Caco-2 (cell line): ENCODE results near the gene KRTAP10-4. TPM values are rescaled to one million over a fixed set of nuclear protein-coding genes. Genes with fewer than 3 reads are reported as not detected.

Experiments used
- BruUV-seq: library from RNA; stranded (reverse); fragments of 400-500 nt; replicated peaks from 2 replicates; lab custom pipeline; 2021; lab: Mats Ljungman, UMichigan
- CTCF ChIA-PET: fragments of 300-600 bp; sonication (Branson Sonifier 250); formaldehyde crosslinking; loops from one replicate; lab custom pipeline; 2022; ENCODE audit warnings: antibody characterized with exemption; lab: Charles Lee
- POLR2A ChIA-PET: fragments of 300-600 bp; sonication (Branson Sonifier 250); formaldehyde crosslinking; loops from one replicate; lab custom pipeline; 2022; ENCODE audit warnings: antibody characterized with exemption; lab: Charles Lee
- DNase-seq, 2 experiments: peaks; one replicate each; pipeline versions ENCODE4 v3.0.0 to v3.0.0-alpha.2; 2020 to 2022
- H3K27me3 ChIP-seq: replicated peaks from 2 replicates; pipeline ENCODE4 v1.6.0; 2011; ENCODE audit warnings: low read length; ENCODE audit not compliant: control insufficient read depth, insufficient read depth
- H3K36me3 ChIP-seq: 2 replicates; pipeline ENCODE4 v1.5.1; 2011; ENCODE audit warnings: low read length; ENCODE audit not compliant: control insufficient read depth, insufficient read depth
- H3K4me1 ChIP-seq: fragments of 250-450 bp; sonication (Bioruptor Pico); 2 replicates; pipeline ENCODE4 v1.5.1; 2020; ENCODE audit warnings: mild to moderate bottlenecking
- H3K4me3 ChIP-seq: 2 replicates; pipeline ENCODE4 v1.5.1; 2011; ENCODE audit warnings: low read depth, mild to moderate bottlenecking, control low read depth, low read length
- H3K9me3 ChIP-seq: fragments of 250-450 bp; sonication (Bioruptor Pico); 2 replicates; pipeline ENCODE4 v1.5.1; 2020; ENCODE audit warnings: mild to moderate bottlenecking, moderate library complexity
- H3K27ac Mint-ChIP-seq: one replicate; pipeline ENCODE4 v1.8.0; 2022; ENCODE audit warnings: mixed read lengths; ENCODE audit not compliant: unreplicated experiment
- H3K27me3 Mint-ChIP-seq: one replicate; pipeline ENCODE4 v1.8.0; 2022; ENCODE audit warnings: mixed read lengths; ENCODE audit not compliant: insufficient read depth, unreplicated experiment
- H3K36me3 Mint-ChIP-seq: one replicate; pipeline ENCODE4 v1.8.0; 2022; ENCODE audit warnings: mild to moderate bottlenecking, mixed read lengths; ENCODE audit not compliant: insufficient read depth, unreplicated experiment
- H3K4me1 Mint-ChIP-seq: one replicate; pipeline ENCODE4 v1.8.0; 2022; ENCODE audit warnings: low read depth, mixed read lengths; ENCODE audit not compliant: unreplicated experiment
- H3K4me3 Mint-ChIP-seq: one replicate; pipeline ENCODE4 v1.8.0; 2022; ENCODE audit warnings: mild to moderate bottlenecking, moderate library complexity, mixed read lengths; ENCODE audit not compliant: unreplicated experiment
- H3K9me3 Mint-ChIP-seq: one replicate; pipeline ENCODE4 v1.8.0; 2022; ENCODE audit warnings: mixed read lengths; ENCODE audit not compliant: unreplicated experiment
- CTCF ChIP-seq, 2 experiments: fragments of 200-600 bp in 1 of 2; IDR thresholded peaks; 1 replicate in 1 of 2; 2 replicates in 1 of 2; pipeline versions ENCODE4 v1.5.1 to v1.8.0; 2011 to 2022; ENCODE audit warnings: antibody characterized with exemption in 1 of 2, control low read depth in 1 of 2, inconsistent platforms in 1 of 2, low read depth in 1 of 2, low read length in 1 of 2, mild to moderate bottlenecking in 1 of 2, moderate library complexity in 1 of 2; ENCODE audit not compliant: insufficient read depth in 1 of 2, severe bottlenecking in 1 of 2, unreplicated experiment in 1 of 2
- intact Hi-C: fragments of 100-400 bp; cut with micrococcal nuclease; formaldehyde crosslinking; loops from one replicate; pipeline ENCODE4 v1.10.0; 2022; ENCODE audit not compliant: unreplicated experiment
- total RNA-seq: library from RNA; stranded (reverse); gene quantifications from 2 replicates; pipeline ENCODE4 v1.2.3, GENCODE V29; 2022

The KRTAP10-4 gene
- total RNA-seq, 1 experiment from 2014 or later: not detected

GRCh38 chr21:44542716-44543115 lies 30.8 kb upstream of the KRTAP10-4 start:
- Histone ChIP-seq H3K36me3 (no peaks in the 10 kb centered on the region), H3K4me1 (no peaks in the 10 kb centered on the region), H3K4me3 (no peak overlapping the region), H3K9me3 (peaks cover 6% of the 10 kb centered on the region), H3K27me3 (no peaks in the 10 kb centered on the region)
- intact Hi-C loops: no loop called here
- Mint-ChIP-seq H3K27me3 (peaks cover 6% of the 10 kb centered on the region), H3K4me3 (no peak overlapping the region), H3K4me1 (no peaks in the 10 kb centered on the region), H3K27ac (no peak overlapping the region), H3K9me3 (peaks cover 14% of the 10 kb centered on the region), H3K36me3 (no peaks in the 10 kb centered on the region)
- POLR2A ChIA-PET: no interaction called here
- CTCF ChIA-PET: interaction anchor here (0.6 kb wide), 1 partner anchor 81 kb away, joined by 3 read pairs; no protein-coding TSS in a partner anchor
- BruUV-seq: no TSS peak
- DNase-seq: no peak
- TF ChIP-seq CTCF (IDR thresholded peaks at IDR 0.05; ENCODE audit: insufficient read depth in 1 of 2, low read depth in 1 of 2, low read length in 1 of 2, severe bottlenecking in 1 of 2, unreplicated experiment in 1 of 2): no peak

- CTCF ChIA-PET: no interaction called here
- H3K4me1 ChIP-seq: 0 out of 2 replicates have a peak, but pooled peaks cover 3% of the 10 kb centered on the region
- Mint-ChIP-seq H3K36me3 (no peaks in the 10 kb centered on the region), H3K27me3 (peaks cover 1% of the 10 kb centered on the region), H3K4me3 (no peak overlapping the region), H3K9me3 (peaks cover 18% of the 10 kb centered on the region), H3K4me1 (no peaks in the 10 kb centered on the region), H3K27ac (no peak overlapping the region)
- H3K36me3 ChIP-seq: no peaks in the 10 kb centered on the region
- H3K4me3 ChIP-seq: no peak overlapping the region
- DNase-seq: no peak
- TF ChIP-seq CTCF (IDR thresholded peaks at IDR 0.05; ENCODE audit: insufficient read depth in 1 of 2, low read depth in 1 of 2, low read length in 1 of 2, severe bottlenecking in 1 of 2, unreplicated experiment in 1 of 2): no peak
- intact Hi-C loops: no loop called here
- POLR2A ChIA-PET: no interaction called here
- BruUV-seq: no TSS peak
- H3K9me3 ChIP-seq: peaks cover 6% of the 10 kb centered on the region
- no peaks in the 10 kb centered on the region for H3K27me3 ChIP-seq
Measured at GRCh38 chr21:44544566-44544965, 29.0 kb upstream of the KRTAP10-4 start.

- ChIA-PET CTCF (no interaction called here), POLR2A (no interaction called here)
- Mint-ChIP-seq H3K27me3 (peaks cover 3% of the 10 kb centered on the region), H3K9me3 (peaks cover 18% of the 10 kb centered on the region), H3K4me3 (no peak overlapping the region), H3K36me3 (no peaks in the 10 kb centered on the region), H3K27ac (no peak overlapping the region), H3K4me1 (no peaks in the 10 kb centered on the region)
- no TSS peak for BruUV-seq
- no peak for TF ChIP-seq CTCF (IDR thresholded peaks at IDR 0.05; ENCODE audit: insufficient read depth in 1 of 2, low read depth in 1 of 2, low read length in 1 of 2, severe bottlenecking in 1 of 2, unreplicated experiment in 1 of 2)
- H3K9me3 ChIP-seq: peaks cover 6% of the 10 kb centered on the region
- 0 out of 2 replicates have a peak, but pooled peaks cover 3% of the 10 kb centered on the region for H3K4me1 ChIP-seq
- DNase-seq: no peak
- H3K4me3 ChIP-seq: no peak overlapping the region
- no peaks in the 10 kb centered on the region for H3K36me3 ChIP-seq
- no peaks in the 10 kb centered on the region for H3K27me3 ChIP-seq
- intact Hi-C loops: no loop called here
Measured at GRCh38 chr21:44547656-44548331, 25.7 kb upstream of the KRTAP10-4 start.
